ENCODE data around the gene PIGS.
"Not testable (repeated sequence)": the region's sequence is repeated elsewhere in the genome, so short reads cannot be mapped to it uniquely, and the experiment has no call there.

PIGS gene

DNA sequence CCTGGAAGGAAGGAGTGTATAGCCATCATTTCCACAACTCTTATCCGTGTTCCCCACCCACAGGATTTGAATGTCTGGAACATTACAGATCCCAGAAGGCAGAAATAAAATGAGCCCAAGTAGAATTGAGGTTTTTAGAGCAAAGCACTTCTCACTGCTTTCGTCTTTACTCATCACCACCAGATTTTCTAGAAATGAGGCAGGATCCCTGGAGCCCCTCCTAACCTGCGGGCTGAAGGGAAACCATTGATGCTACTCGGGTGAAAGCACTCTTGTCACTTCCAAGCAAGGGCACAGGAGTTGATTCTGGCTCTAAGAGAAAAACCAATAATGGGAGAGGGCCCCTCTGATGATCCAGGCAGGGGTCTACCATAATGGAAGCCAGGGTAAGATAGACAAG is 8.2 kb upstream of the PIGS start:
- no peak for DNase-seq (ENCODE audit: low read depth)
- no peak for TF ChIP-seq CTCF (IDR thresholded peaks at IDR 0.05; ENCODE audit: low read depth, low read length, missing control alignments)
- H3K4me3 ChIP-seq (ENCODE audit: low read depth, low read length) = no peak overlapping the region

DNA sequence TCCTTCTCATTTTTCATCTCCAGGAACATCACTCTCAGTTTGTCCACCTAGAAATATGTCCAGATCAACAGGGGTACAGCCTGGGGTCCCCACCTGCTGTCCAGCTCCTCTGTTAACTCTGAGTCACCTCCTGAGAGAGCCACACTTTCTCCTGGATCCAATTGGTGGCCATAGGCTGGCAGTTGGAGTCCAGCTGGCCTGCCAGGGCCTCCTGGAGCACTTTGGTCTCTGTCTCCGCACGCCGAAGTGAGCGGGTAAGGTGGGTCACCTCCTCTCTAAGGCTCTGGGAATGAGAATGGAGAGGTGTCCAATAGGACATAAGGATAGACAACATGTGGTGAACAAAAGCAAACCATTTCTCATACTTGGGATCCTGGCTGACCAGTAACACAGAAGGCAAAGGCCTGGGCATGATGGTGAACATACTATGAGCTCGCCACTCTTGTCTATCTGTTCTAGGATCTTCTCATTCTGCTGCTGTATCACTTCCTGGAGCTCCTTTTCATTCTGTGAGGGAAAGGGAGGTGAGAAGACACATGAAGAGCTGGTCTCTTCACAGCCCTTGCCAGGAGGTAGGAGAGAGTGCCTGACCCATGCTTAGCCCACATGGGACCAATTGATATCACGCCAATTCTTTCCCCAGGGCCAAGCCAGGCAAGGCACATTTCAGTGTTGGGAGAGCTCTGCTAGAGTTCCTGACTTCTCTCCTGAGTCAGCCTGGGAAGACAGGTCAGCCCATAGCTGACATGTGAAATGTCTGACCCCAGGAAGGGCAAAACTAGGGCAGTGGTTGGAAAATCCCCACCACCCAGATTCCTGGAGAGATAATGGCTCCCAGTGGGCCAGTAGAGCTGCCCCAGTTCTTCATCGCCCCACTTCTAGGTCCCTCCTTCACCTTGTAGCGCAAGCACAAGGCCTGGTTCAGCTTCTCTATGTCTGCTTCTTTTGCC is 7.2 kb upstream of the PIGS start:
- no peak for TF ChIP-seq CTCF (IDR thresholded peaks at IDR 0.05; ENCODE audit: low read depth, low read length, missing control alignments)
- H3K4me3 ChIP-seq (ENCODE audit: low read depth, low read length) = no peak overlapping the region
- DNase-seq (ENCODE audit: low read depth) = no peak

DNA sequence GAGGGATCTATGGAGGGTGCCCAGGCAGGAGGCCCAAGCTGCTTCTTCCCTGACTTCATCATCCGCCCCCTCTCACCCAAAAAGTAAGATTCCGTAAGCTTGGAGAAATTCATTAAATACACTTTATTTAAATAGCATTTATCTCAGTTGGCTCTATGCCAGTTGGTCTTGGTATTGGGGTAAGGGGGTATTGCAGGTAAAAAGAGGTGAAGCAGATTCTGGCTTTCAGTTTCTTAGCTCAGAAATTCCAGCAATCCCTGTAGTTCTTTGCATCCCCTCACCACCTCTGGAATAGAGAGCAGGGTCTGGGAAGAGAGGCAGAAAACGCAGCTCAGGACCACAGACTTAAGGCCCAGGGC is 6.1 kb upstream of the PIGS start:
- TF ChIP-seq CTCF (IDR thresholded peaks at IDR 0.05; ENCODE audit: low read depth, low read length, missing control alignments) = no peak
- no peak for DNase-seq (ENCODE audit: low read depth)
- H3K4me3 ChIP-seq (ENCODE audit: low read depth, low read length) = no peak overlapping the region

DNA sequence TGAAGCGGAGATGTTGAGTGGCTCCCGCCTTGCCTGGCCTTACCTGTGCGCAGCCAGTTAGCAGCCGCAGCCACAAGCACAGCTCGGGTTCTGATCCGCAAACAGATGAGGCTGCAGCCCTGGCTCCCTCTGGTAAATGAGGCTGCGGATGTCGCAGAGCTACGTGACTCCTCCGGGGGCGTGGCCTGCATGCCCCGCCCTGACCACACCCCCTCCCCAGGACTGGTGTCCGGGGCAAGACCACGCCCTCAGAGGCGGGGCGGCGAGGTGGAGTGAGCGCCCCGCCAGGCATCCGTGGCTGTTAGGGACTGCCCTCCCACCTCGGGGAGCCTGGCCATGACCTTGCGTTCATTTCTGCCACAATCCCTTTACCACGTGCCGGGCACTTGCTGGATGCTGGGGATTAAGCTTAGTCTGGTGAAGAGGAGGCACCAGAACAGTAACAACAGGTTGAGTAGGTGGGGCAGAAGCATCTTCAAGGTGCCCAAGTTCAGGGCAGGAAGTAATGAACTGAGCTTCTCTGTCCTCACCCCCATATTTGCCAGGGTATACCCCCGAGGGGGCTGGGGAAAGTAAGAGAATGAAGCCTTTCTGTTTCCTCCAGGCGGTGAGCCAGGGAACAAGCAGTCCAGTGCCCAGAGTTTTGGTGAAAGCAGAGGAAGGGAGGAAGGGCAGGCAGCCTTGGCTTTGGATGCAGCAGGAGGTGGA is 5.6 kb upstream of the PIGS start, which contains the start of gene ALDOC:
Gene ALDOC (minus strand): TSS at position 138 of the 708 bp plus-strand sequence. CDS start 1,363 bp downstream, outside the sequence.
- peak; percentile 91 for DNase-seq (ENCODE audit: low read depth)
- TF ChIP-seq CTCF (IDR thresholded peaks at IDR 0.05; ENCODE audit: low read depth, low read length, missing control alignments) = no peak
- H3K4me3 ChIP-seq (ENCODE audit: low read depth, low read length) = peak within 1 kb of the TSS; percentile 53

GRCh38 chr17:28576016-28576415 is 4.7 kb upstream of the PIGS start:
- H3K4me3 ChIP-seq (ENCODE audit: low read depth, low read length) = peak overlapping the region; percentile 53
- DNase-seq (ENCODE audit: low read depth) = not testable (repeated sequence)

- peak overlapping the region; percentile 53; the same call in 1 of the 2 replicates for H3K4me3 ChIP-seq (ENCODE audit: low read depth, low read length)
- peak; percentile 46 for TF ChIP-seq CTCF (IDR thresholded peaks at IDR 0.05; ENCODE audit: low read depth, low read length, missing control alignments)
- no peak for DNase-seq (ENCODE audit: low read depth)
Observed at GRCh38 chr17:28575126-28575795, 3.9 kb upstream of the PIGS start.

DNA sequence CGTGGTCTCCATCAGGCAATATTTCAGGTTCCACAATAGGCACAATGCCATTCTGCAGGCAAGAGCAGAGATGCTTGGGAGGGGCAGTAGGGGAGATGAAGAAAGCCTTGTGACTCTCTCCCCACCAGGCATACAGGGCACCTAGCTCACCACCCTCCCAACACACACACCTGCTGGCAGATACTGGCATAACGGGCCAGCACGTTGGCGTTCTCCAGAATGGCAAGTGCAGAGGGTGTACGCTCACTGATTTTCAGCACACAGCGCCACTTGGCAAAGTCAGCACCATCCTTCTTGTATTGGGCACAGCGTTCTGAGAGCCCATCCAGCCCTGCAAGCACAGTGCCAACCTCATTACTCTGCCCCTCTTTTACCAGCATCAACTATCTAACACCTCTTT is 3.2 kb upstream of the PIGS start:
- peak; percentile 22 for TF ChIP-seq CTCF (IDR thresholded peaks at IDR 0.05; ENCODE audit: low read depth, low read length, missing control alignments)
- no peak overlapping the region for H3K4me3 ChIP-seq (ENCODE audit: low read depth, low read length)
- no peak for DNase-seq (ENCODE audit: low read depth)
